ENCODE measurements around the gene KCNQ1OT1. TPM values are rescaled to one million over a fixed set of nuclear protein-coding genes. Genes with fewer than 3 reads are reported as not detected.

The KCNQ1OT1 gene
- total RNA-seq, 2 donors from 2014 or later: 2.3 to 3.3 TPM

DNA sequence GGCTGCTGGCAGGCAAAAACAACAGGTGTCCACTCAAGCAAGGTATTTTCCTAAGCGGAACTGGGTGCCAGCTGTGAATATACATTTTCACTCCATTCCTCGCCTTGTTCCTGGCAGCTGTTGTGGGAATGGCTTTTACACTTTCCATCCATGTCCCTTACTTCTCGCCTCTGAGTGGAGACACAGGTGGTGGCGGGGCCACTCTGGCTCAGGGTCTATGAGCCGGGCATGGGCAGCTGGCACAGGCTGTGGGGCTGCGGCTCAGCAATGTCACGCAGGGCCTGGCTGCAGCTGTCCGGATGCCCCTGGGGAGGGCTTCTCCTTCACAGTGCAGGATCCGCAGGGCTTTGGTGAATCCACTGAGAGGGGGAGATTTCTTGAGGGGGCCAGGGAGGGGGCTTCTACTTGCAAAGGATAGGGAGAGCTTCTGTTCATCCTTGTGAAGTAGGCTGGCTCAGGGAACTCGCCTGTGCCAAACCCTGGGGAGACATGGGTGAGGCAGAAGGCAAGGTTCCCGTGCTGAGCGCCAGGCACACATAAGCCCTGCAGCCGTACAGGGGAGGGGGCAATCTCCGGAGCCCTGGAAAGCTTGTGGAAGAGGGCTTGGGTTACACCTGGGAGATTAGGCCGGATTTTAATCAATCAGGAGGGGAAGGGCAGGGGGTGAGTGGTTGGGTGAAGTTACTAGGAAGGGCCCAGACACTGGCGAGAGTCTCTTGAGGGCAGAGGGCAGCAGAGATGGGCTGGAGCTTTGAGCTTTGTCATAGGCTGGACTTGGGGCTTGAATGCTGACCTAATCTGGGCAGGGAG, 45.7 kb downstream of the KCNQ1OT1 start:
- Histone ChIP-seq H3K4me3 (no peak overlapping the region), H3K27ac (no peak overlapping the region), H3K4me1 (ENCODE audit: control insufficient read depth in 1 of 2, low read depth in 2 of 2) (no peaks in the 10 kb centered on the region), H3K36me3 (no peaks in the 10 kb centered on the region), H3K27me3 (replicated peaks; ENCODE audit: insufficient read depth) (no peaks in the 10 kb centered on the region), H3K9me3 (peaks cover 31% of the 10 kb centered on the region)
- TF ChIP-seq, protein P1, sequence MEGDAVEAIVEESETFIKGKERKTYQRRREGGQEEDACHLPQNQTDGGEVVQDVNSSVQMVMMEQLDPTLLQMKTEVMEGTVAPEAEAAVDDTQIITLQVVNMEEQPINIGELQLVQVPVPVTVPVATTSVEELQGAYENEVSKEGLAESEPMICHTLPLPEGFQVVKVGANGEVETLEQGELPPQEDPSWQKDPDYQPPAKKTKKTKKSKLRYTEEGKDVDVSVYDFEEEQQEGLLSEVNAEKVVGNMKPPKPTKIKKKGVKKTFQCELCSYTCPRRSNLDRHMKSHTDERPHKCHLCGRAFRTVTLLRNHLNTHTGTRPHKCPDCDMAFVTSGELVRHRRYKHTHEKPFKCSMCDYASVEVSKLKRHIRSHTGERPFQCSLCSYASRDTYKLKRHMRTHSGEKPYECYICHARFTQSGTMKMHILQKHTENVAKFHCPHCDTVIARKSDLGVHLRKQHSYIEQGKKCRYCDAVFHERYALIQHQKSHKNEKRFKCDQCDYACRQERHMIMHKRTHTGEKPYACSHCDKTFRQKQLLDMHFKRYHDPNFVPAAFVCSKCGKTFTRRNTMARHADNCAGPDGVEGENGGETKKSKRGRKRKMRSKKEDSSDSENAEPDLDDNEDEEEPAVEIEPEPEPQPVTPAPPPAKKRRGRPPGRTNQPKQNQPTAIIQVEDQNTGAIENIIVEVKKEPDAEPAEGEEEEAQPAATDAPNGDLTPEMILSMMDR (IDR thresholded peaks at IDR 0.05): no peak
- ATAC-seq (ENCODE audit: insufficient number of reproducible peaks, low FRiP score, low read depth): no peak
- no peak for DNase-seq (ENCODE audit: low spot score)

DNA sequence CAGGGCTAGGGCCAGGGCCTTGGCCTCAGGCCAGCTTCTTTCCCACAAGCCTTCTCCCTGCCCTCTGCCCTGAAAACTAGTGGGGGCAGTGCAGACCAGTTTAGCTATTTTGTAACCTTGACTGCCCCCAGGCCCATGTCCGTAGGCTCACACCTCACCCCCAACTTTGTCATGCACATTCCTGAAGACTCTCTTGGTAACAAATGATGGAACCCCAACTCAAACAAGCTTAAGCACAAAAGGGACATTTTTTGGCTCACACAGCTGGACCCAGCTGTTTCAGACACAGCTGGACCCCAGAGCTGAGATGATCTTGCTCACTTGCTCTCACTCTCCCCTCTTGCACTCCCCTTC, 46.6 kb downstream of the KCNQ1OT1 start:
- Histone ChIP-seq H3K27ac (no peak overlapping the region), H3K27me3 (replicated peaks; ENCODE audit: insufficient read depth) (no peaks in the 10 kb centered on the region), H3K4me3 (no peak overlapping the region), H3K36me3 (no peaks in the 10 kb centered on the region), H3K4me1 (ENCODE audit: control insufficient read depth in 1 of 2, low read depth in 2 of 2) (no peaks in the 10 kb centered on the region), H3K9me3 (peaks cover 37% of the 10 kb centered on the region)
- ATAC-seq (ENCODE audit: insufficient number of reproducible peaks, low FRiP score, low read depth) (no peak), DNase-seq (ENCODE audit: low spot score) (no peak)
- TF ChIP-seq, protein P1 (IDR thresholded peaks at IDR 0.05): no peak

GRCh38 chr11:2652333-2653197, 47.2 kb downstream of the KCNQ1OT1 start:
- H3K27ac ChIP-seq: no peak overlapping the region
- H3K9me3 ChIP-seq: peaks cover 43% of the 10 kb centered on the region
- H3K27me3 ChIP-seq (replicated peaks; ENCODE audit: insufficient read depth): no peaks in the 10 kb centered on the region
- no peak overlapping the region for H3K4me3 ChIP-seq
- no peak for ATAC-seq (ENCODE audit: insufficient number of reproducible peaks, low FRiP score, low read depth)
- H3K36me3 ChIP-seq: no peaks in the 10 kb centered on the region
- no peaks in the 10 kb centered on the region for H3K4me1 ChIP-seq (ENCODE audit: control insufficient read depth in 1 of 2, low read depth in 2 of 2)
- TF ChIP-seq, protein P1 (IDR thresholded peaks at IDR 0.05): no peak
- DNase-seq (ENCODE audit: low spot score): no peak

- no peak for ATAC-seq (ENCODE audit: insufficient number of reproducible peaks, low FRiP score, low read depth)
- Histone ChIP-seq H3K4me1 (ENCODE audit: control insufficient read depth in 1 of 2, low read depth in 2 of 2) (no peaks in the 10 kb centered on the region), H3K27me3 (replicated peaks; ENCODE audit: insufficient read depth) (no peaks in the 10 kb centered on the region), H3K27ac (no peak overlapping the region), H3K9me3 (peaks cover 50% of the 10 kb centered on the region), H3K4me3 (no peak overlapping the region), H3K36me3 (no peaks in the 10 kb centered on the region)
- TF ChIP-seq, protein P1 (IDR thresholded peaks at IDR 0.05): no peak
- DNase-seq (ENCODE audit: low spot score): no peak
These were observed 47.9 kb downstream of the KCNQ1OT1 start for GRCh38 chr11:2651826-2652271.

GRCh38 chr11:2651054-2651617, 48.7 kb downstream of the KCNQ1OT1 start:
- H3K27me3 ChIP-seq (replicated peaks; ENCODE audit: insufficient read depth): no peaks in the 10 kb centered on the region
- H3K36me3 ChIP-seq: no peaks in the 10 kb centered on the region
- H3K9me3 ChIP-seq: peaks cover 53% of the 10 kb centered on the region
- ATAC-seq (ENCODE audit: insufficient number of reproducible peaks, low FRiP score, low read depth): no peak
- no peaks in the 10 kb centered on the region for H3K4me1 ChIP-seq (ENCODE audit: control insufficient read depth in 1 of 2, low read depth in 2 of 2)
- TF ChIP-seq, protein P1 (IDR thresholded peaks at IDR 0.05): no peak
- no peak overlapping the region for H3K4me3 ChIP-seq
- no peak for DNase-seq (ENCODE audit: low spot score)
- H3K27ac ChIP-seq: no peak overlapping the region

Data from thoracic aorta (tissue), 2 donors.